ENCODE measurements around the gene TMTC4.

DNA sequence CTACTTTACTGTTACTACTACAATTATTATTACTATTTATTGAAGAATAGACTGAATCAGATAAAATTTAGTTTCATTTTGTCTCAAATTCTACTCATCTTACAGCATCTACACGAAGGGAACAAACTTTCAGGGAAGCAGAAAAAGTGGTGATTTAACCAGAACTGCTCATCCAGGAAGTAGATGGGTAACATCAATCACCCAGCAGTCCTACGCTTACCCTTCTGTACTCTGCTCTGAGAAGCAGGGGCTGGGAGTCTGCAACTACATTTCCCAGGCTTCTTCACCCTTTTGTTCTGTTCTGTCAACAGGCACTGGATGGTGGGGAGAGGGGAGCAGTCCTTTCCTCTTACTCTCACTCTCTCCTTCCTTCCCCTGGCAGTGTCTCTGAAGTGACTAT is 54.7 kb downstream of the TMTC4 start:
- TF ChIP-seq CTCF (IDR thresholded peaks at IDR 0.05) (no peak), POLR2A (IDR thresholded peaks at IDR 0.05) (no peak)

Measured in tibial nerve (tissue), 3 donors.